A549 (cell line): ENCODE results near the gene TMEM168.

Experiments used
- BHLHE40 ChIP-seq: IDR thresholded peaks from 2 replicates; pipeline ENCODE4 v1.6.1; 2012; ENCODE audit warnings: low read depth, low read length, inconsistent platforms
- CEBPB ChIP-seq, 2 experiments: fragments of >200 bp in 1 of 2; sonication (Bioruptor Twin) in 1 of 2; formaldehyde crosslinking in 1 of 2; IDR thresholded peaks; 2 replicates each; pipeline ENCODE4 v1.6.1; 2012 to 2016
- CHD2 ChIP-seq: fragments of 150-350 bp; IDR thresholded peaks from 2 replicates; pipeline ENCODE4 v1.6.1; 2014; ENCODE audit warnings: low read length; ENCODE audit not compliant: partially characterized antibody
- CTCF ChIP-seq: fragments of >200 bp; sonication (Bioruptor Twin); formaldehyde crosslinking; IDR thresholded peaks from 3 replicates; pipeline ENCODE4 v1.5.1; 2016
- ELK1 ChIP-seq: fragments of 150-350 bp; IDR thresholded peaks from 2 replicates; pipeline ENCODE4 v1.6.1; 2014; ENCODE audit warnings: low read depth, mild to moderate bottlenecking, low read length
- EP300 ChIP-seq, 2 experiments: fragments of >200 bp; sonication (Bioruptor Twin); formaldehyde crosslinking; IDR thresholded peaks; 2 replicates in 1 of 2; 3 replicates in 1 of 2; pipeline ENCODE4 v1.6.1; 2016 to 2017
- HDAC2 ChIP-seq: fragments of 200-600 bp; sonication (generic); IDR thresholded peaks from 2 replicates; pipeline ENCODE4 v1.6.1; 2016
- HMGXB4 ChIP-seq: fragments of 250-450 bp; sonication (Bioruptor Pico); IDR thresholded peaks from 2 replicates; pipeline ENCODE4 v1.5.0; 2021; ENCODE audit warnings: mild to moderate bottlenecking, moderate library complexity, borderline replicate concordance
- MAX ChIP-seq: IDR thresholded peaks from 2 replicates; pipeline ENCODE4 v1.6.1; 2012
- NR3C1 ChIP-seq: fragments of >200 bp; sonication (Bioruptor Twin); formaldehyde crosslinking; IDR thresholded peaks from 3 replicates; pipeline ENCODE4 v1.6.1; 2017
- PBX3 ChIP-seq: IDR thresholded peaks from 2 replicates; pipeline ENCODE4 v1.6.1; 2012
- POLR2A ChIP-seq: IDR thresholded peaks from 2 replicates; pipeline ENCODE4 v1.6.1; 2012; ENCODE audit warnings: mild to moderate bottlenecking, low read length
- POLR2AphosphoS2 ChIP-seq: conservative IDR thresholded peaks from 2 replicates; pipeline ENCODE4 v1.6.1; 2012; ENCODE audit warnings: low read length, improper control_type of control experiment, inconsistent platforms
- RCOR1 ChIP-seq: fragments of 150-350 bp; IDR thresholded peaks from 2 replicates; pipeline ENCODE4 v1.6.1; 2014; ENCODE audit warnings: antibody characterized with exemption, low read length, low read depth

GRCh38 chr7:112806156-112806555, 16.0 kb upstream of the TMEM168 start:
- TF ChIP-seq CTCF (no peak), POLR2A (no peak), POLR2AphosphoS2 (no peak), HDAC2 (no peak), MAX (no peak), ELK1 (no peak), CEBPB (IDR thresholded peaks at IDR 0.05) (no peak), CHD2 (no peak), BHLHE40 (no peak), NR3C1 (no peak), HMGXB4 (CRISPR knock-in tag) (no peak), RCOR1 (no peak), PBX3 (no peak), EP300 (IDR thresholded peaks at IDR 0.05) (no peak)
